A673 (cell line): ENCODE data around the gene ZNF582. TPM values are rescaled to one million over a fixed set of nuclear protein-coding genes. Genes with fewer than 3 reads are reported as not detected.

Source experiments
- BruUV-seq: library from RNA; stranded (reverse); fragments of 400-500 nt; replicated peaks from 2 replicates; lab custom pipeline; 2021; lab: Mats Ljungman, UMichigan
- CTCF ChIA-PET: fragments of 300-600 bp; sonication (Branson Sonifier 250); formaldehyde crosslinking; loops from one replicate; lab custom pipeline; 2022; ENCODE audit warnings: antibody characterized with exemption; lab: Charles Lee
- POLR2A ChIA-PET: fragments of 300-600 bp; sonication (Branson Sonifier 250); formaldehyde crosslinking; loops from one replicate; lab custom pipeline; 2022; ENCODE audit warnings: antibody characterized with exemption; ENCODE audit not compliant: low non-redundant PET; lab: Charles Lee
- DNase-seq: peaks from one replicate; pipeline ENCODE4 v3.0.0-alpha.2; 2015; ENCODE audit warnings: low spot score
- H3K27ac ChIP-seq: fragments of 200-600 bp; sonication (generic); 2 replicates; pipeline ENCODE4 v1.5.1; 2016; ENCODE audit warnings: mixed run types, low read depth, mild to moderate bottlenecking, mixed read lengths, antibody characterized with exemption, low read length; ENCODE audit not compliant: poor library complexity, severe bottlenecking
- H3K27me3 ChIP-seq: fragments of 200-600 bp; sonication (generic); replicated peaks from 2 replicates; pipeline ENCODE4 v1.6.1; 2017; ENCODE audit warnings: mixed run types, low read depth, mild to moderate bottlenecking, mixed read lengths, antibody characterized with exemption, low read length; ENCODE audit not compliant: insufficient read depth, poor library complexity
- H3K36me3 ChIP-seq: fragments of 200-600 bp; sonication (generic); 2 replicates; pipeline ENCODE4 v1.6.1; 2016; ENCODE audit warnings: mixed run types, mild to moderate bottlenecking, mixed read lengths, antibody characterized with exemption, low read length; ENCODE audit not compliant: insufficient read depth, poor library complexity, severe bottlenecking
- H3K4me1 ChIP-seq: fragments of 200-600 bp; sonication (generic); 2 replicates; pipeline ENCODE4 v1.6.1; 2017; ENCODE audit warnings: mixed run types, mild to moderate bottlenecking, mixed read lengths, antibody characterized with exemption, low read length; ENCODE audit not compliant: insufficient read depth, poor library complexity, severe bottlenecking
- H3K4me3 ChIP-seq: fragments of 200-600 bp; sonication (generic); 2 replicates; pipeline ENCODE4 v1.5.1; 2016; ENCODE audit warnings: low read depth, mixed run types, mild to moderate bottlenecking, mixed read lengths, low read length; ENCODE audit not compliant: poor library complexity, severe bottlenecking
- H3K9me3 ChIP-seq: fragments of 200-600 bp; sonication (generic); 2 replicates; pipeline ENCODE4 v1.6.1; 2016; ENCODE audit warnings: mixed run types, low read depth, mild to moderate bottlenecking, mixed read lengths, antibody characterized with exemption, low read length; ENCODE audit not compliant: poor library complexity, severe bottlenecking
- EZH2 ChIP-seq: fragments of 200-600 bp; sonication (generic); IDR thresholded peaks from 2 replicates; pipeline ENCODE4 v1.6.1; 2017; ENCODE audit warnings: borderline replicate concordance, low read depth, mild to moderate bottlenecking, mixed read lengths, antibody characterized with exemption, low read length; ENCODE audit not compliant: poor library complexity, severe bottlenecking
- intact Hi-C: fragments of 100-400 bp; cut with micrococcal nuclease; formaldehyde crosslinking; loops from one replicate; pipeline ENCODE4 v1.10.0; 2022; ENCODE audit not compliant: unreplicated experiment
- total RNA-seq: library from RNA; stranded (reverse); gene quantifications from 2 replicates; pipeline ENCODE4 v1.2.3, GENCODE V29; 2021
- TF ChIP-seq, protein P1 (sequence below): fragments of 300-800, 200-600 bp; sonication (generic); conservative IDR thresholded peaks from 2 replicates; pipeline ENCODE4 v1.5.1; 2017; ENCODE audit warnings: low read depth, mild to moderate bottlenecking, antibody characterized with exemption, low read length, moderate library complexity, mixed read lengths

The ZNF582 gene
- total RNA-seq, 1 experiment from 2014 or later = 2.7 TPM

DNA sequence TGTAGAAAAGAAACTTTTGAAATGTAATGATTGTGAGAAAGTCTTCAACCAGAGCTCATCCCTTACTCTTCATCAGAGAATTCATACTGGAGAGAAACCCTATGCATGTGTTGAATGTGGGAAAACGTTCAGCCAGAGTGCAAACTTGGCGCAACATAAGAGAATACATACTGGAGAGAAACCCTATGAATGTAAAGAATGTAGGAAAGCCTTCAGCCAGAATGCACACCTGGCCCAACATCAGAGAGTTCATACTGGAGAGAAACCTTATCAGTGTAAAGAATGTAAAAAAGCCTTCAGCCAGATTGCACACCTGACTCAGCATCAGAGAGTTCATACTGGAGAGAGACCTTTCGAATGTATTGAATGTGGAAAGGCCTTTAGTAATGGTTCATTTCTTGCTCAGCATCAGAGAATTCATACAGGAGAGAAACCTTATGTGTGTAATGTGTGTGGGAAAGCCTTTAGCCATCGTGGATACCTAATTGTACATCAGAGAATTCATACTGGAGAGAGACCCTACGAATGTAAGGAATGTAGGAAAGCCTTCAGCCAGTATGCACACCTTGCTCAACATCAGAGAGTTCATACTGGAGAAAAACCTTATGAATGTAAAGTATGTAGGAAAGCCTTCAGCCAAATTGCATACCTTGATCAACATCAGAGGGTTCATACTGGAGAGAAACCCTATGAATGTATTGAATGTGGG is 30.1 kb upstream of the ZNF582 start:
- TF ChIP-seq EZH2 = no peak
- TF ChIP-seq, protein P1, sequence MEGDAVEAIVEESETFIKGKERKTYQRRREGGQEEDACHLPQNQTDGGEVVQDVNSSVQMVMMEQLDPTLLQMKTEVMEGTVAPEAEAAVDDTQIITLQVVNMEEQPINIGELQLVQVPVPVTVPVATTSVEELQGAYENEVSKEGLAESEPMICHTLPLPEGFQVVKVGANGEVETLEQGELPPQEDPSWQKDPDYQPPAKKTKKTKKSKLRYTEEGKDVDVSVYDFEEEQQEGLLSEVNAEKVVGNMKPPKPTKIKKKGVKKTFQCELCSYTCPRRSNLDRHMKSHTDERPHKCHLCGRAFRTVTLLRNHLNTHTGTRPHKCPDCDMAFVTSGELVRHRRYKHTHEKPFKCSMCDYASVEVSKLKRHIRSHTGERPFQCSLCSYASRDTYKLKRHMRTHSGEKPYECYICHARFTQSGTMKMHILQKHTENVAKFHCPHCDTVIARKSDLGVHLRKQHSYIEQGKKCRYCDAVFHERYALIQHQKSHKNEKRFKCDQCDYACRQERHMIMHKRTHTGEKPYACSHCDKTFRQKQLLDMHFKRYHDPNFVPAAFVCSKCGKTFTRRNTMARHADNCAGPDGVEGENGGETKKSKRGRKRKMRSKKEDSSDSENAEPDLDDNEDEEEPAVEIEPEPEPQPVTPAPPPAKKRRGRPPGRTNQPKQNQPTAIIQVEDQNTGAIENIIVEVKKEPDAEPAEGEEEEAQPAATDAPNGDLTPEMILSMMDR = no peak
- H3K27me3 ChIP-seq = no peaks in the 10 kb centered on the region
- no peak overlapping the region for H3K4me3 ChIP-seq
- DNase-seq = no peak
- no peaks in the 10 kb centered on the region for H3K4me1 ChIP-seq
- POLR2A ChIA-PET = no interaction called here
- H3K27ac ChIP-seq = no peak overlapping the region
- intact Hi-C loops = no loop called here
- no TSS peak for BruUV-seq
- H3K36me3 ChIP-seq = peaks cover 23% of the 10 kb centered on the region
- peaks cover 86% of the 10 kb centered on the region for H3K9me3 ChIP-seq
- CTCF ChIA-PET = no interaction called here

GRCh38 chr19:56405062-56405461 is 11.7 kb upstream of the ZNF582 start:
- no peak overlapping the region for H3K27ac ChIP-seq
- intact Hi-C loops = no loop called here
- H3K9me3 ChIP-seq = peaks cover 46% of the 10 kb centered on the region
- H3K4me1 ChIP-seq = no peaks in the 10 kb centered on the region
- ChIA-PET CTCF (no interaction called here), POLR2A (no interaction called here)
- no TSS peak for BruUV-seq
- DNase-seq = no peak
- TF ChIP-seq, protein P1 = no peak
- no peak for TF ChIP-seq EZH2
- no peaks in the 10 kb centered on the region for H3K27me3 ChIP-seq
- H3K4me3 ChIP-seq = peak overlapping the region; percentile 68
- peaks cover 31% of the 10 kb centered on the region for H3K36me3 ChIP-seq

DNA sequence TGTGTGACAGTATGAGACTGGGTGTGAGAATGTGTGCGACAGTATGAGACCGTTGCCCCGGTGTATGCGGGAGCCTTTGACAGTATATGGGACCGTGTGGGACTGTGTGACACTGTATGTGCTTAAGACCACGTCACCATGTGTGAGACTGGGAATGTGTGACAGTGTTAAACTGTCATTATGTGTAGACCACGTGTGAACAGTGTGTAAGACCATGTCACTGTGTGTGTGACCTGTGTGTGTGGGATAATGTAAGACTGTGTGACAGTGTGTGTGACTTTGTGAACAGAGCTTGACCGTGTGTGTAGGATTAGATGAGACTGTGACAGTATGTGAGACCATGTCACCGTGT is 11.3 kb upstream of the ZNF582 start:
- no peaks in the 10 kb centered on the region for H3K4me1 ChIP-seq
- CTCF ChIA-PET = no interaction called here
- H3K27ac ChIP-seq = peak overlapping the region; percentile 91
- POLR2A ChIA-PET = no interaction called here
- intact Hi-C loops = no loop called here
- DNase-seq = no peak
- no peaks in the 10 kb centered on the region for H3K27me3 ChIP-seq
- H3K36me3 ChIP-seq = peaks cover 28% of the 10 kb centered on the region
- peak overlapping the region; percentile 68 for H3K4me3 ChIP-seq
- H3K9me3 ChIP-seq = peaks cover 47% of the 10 kb centered on the region
- BruUV-seq = TSS peak; percentile 40
- TF ChIP-seq EZH2 = no peak
- TF ChIP-seq, protein P1 = no peak
